ENCODE data around the gene LARP4.
"Not testable (repeated sequence)": the region's sequence is repeated elsewhere in the genome, so short reads cannot be mapped to it uniquely, and the experiment has no call there.

DNA sequence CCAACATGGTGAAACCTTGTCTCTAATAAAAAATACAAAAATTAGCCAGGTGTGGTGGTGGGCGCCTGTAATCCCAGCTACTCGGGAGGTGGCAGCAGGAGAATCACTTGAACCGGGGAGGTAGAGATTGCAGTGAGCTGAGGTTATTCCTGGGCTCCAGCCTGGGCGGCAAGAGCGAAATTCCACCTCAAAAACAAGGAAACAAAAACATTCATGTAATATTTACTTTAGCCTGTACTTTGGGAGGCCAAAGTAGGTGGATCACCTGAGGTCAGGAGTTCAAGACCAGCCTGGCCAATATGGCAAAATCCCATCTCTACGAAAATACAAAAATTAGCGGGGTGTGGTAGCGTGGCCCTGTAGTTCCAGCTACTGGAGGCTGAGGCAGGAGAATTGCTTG lies 31.0 kb downstream of the LARP4 start:
- not testable (repeated sequence) for TF ChIP-seq EZH2 (optimal IDR thresholded peaks at IDR 0.05; ENCODE audit: low read depth, low read length)
- TF ChIP-seq, protein P1, sequence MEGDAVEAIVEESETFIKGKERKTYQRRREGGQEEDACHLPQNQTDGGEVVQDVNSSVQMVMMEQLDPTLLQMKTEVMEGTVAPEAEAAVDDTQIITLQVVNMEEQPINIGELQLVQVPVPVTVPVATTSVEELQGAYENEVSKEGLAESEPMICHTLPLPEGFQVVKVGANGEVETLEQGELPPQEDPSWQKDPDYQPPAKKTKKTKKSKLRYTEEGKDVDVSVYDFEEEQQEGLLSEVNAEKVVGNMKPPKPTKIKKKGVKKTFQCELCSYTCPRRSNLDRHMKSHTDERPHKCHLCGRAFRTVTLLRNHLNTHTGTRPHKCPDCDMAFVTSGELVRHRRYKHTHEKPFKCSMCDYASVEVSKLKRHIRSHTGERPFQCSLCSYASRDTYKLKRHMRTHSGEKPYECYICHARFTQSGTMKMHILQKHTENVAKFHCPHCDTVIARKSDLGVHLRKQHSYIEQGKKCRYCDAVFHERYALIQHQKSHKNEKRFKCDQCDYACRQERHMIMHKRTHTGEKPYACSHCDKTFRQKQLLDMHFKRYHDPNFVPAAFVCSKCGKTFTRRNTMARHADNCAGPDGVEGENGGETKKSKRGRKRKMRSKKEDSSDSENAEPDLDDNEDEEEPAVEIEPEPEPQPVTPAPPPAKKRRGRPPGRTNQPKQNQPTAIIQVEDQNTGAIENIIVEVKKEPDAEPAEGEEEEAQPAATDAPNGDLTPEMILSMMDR (IDR thresholded peaks at IDR 0.05; ENCODE audit: low read length): not testable (repeated sequence)

All from MM.1S (cell line).